ENCODE results near the gene PARVB.

DNA sequence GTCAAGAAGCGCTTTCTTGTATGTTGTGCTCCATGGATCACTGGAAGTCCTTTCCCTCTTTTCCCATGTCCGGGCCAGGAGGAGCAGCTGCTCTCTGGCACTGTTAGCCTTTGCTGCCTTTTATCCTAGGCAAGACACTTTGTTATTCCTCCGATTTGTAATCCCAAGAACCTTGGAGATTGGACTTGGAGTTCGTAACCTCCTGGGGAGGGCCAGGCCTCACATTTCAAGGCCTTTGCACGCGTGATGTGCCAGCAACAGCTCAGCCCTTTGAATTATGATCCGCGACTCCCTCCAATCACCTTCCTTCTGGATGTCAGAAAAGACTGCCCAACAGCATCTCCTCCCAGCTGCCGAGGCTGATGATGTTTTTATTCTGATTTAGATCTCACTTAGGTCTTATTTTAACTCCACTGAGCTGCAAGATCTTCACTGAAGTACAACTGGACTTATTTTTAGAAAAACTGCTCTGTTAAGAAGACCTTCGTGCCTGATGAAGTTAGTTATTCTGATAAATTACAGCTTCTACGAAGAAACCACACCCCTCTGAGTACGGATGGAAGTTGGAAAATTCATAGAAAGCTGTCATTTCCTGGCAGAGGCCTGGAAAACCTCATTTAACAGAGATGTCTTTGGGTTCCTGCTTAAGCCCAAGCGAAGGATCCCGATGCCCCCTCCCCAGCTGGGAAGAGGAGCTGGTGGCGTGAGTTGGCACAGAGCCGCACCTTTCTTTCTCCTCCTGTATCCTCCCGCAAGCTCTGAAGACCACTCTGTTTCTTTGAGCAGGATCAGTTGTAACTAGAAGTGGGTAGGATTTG is 62.4 kb downstream of the PARVB start:
- TF ChIP-seq, protein P1, sequence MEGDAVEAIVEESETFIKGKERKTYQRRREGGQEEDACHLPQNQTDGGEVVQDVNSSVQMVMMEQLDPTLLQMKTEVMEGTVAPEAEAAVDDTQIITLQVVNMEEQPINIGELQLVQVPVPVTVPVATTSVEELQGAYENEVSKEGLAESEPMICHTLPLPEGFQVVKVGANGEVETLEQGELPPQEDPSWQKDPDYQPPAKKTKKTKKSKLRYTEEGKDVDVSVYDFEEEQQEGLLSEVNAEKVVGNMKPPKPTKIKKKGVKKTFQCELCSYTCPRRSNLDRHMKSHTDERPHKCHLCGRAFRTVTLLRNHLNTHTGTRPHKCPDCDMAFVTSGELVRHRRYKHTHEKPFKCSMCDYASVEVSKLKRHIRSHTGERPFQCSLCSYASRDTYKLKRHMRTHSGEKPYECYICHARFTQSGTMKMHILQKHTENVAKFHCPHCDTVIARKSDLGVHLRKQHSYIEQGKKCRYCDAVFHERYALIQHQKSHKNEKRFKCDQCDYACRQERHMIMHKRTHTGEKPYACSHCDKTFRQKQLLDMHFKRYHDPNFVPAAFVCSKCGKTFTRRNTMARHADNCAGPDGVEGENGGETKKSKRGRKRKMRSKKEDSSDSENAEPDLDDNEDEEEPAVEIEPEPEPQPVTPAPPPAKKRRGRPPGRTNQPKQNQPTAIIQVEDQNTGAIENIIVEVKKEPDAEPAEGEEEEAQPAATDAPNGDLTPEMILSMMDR (IDR thresholded peaks at IDR 0.05; ENCODE audit: extremely low read depth in 1 of 2, insufficient read depth in 1 of 2, low read depth in 1 of 2, low read length in 2 of 2) = no peak
- TF ChIP-seq POLR2A (IDR thresholded peaks at IDR 0.05; ENCODE audit: low read depth, low read length) = no peak

All from endothelial cell of umbilical vein (primary cell).